Measurements from ENCODE around the gene IP6K2.

GRCh38 chr3:48650723-48651122 lies 66.3 kb downstream of the IP6K2 start:
- TF ChIP-seq CTCF (IDR thresholded peaks at IDR 0.05; ENCODE audit: control extremely low read depth in 1 of 3, insufficient read depth in 1 of 3, low read depth in 1 of 3, low read length in 3 of 3): no peak
- no peak for TF ChIP-seq USF2 (IDR thresholded peaks at IDR 0.05; ENCODE audit: low read length)
- TF ChIP-seq SUZ12 (IDR thresholded peaks at IDR 0.05; ENCODE audit: low read length): no peak
- no peak for TF ChIP-seq MAFK (IDR thresholded peaks at IDR 0.05; ENCODE audit: low read depth, low read length)
